Measurements from ENCODE around the gene PPFIA4.
"Not testable (repeated sequence)": the region's sequence is repeated elsewhere in the genome, so short reads cannot be mapped to it uniquely, and the experiment has no call there.

The PPFIA4 gene

DNA sequence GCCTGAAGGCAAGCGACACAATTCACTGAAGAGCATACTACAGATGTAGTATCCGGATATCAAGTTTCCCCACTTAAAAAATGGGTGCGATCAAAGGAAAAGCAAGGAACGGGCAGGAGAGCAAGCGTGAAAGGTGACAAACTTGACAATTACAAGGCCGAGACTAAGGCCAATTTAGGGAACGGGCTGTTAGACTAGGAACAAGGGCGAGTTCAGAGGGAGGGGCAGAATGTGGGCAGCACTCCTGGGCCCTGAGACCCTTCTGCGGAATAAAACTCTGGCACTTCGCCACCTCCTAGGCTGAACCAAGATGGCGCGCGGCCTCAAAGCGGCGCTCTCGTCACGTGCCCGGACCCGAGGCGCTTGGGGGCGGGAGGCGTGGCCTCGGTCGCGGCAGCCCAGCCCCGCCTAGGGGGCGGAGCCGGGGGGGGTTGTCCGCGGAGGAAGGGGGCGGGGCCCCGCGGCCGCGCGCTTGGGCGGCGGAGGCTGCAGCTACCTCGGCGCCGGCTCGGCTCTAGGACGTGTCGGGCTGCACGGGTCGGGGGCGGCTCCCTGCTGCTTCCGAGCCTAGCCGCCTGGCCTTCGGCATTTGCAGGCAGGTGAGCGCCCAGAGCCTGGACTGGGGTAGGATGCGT lies at the start of gene PPFIA4:
TSS of gene PPFIA4 (plus strand) at position 461 of the 635 bp plus-strand sequence. CDS start 12,518 bp downstream, outside the sequence.
- peak; percentile 66 to 85 (median 67) for DNase-seq

DNA sequence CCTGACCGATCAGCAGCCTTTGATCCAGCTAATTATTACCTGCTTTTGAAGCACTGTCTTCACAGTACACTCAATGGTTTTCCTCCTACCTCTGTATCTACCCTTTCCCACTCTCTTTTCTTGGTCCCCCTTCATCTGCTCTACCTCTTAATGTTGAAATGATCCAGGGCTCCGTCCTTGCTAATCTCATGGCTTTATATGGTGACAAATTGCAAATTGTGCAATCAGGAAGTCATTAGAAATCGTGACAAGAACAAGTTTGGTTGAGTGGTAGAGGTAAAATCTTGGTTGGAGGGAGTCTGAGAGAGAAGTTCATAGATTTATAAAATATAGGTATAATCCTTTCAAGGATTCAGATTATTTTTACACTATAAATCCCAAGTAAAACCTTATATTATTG lies 49.7 kb upstream of the PPFIA4 start:
- DNase-seq = no peak

DNA sequence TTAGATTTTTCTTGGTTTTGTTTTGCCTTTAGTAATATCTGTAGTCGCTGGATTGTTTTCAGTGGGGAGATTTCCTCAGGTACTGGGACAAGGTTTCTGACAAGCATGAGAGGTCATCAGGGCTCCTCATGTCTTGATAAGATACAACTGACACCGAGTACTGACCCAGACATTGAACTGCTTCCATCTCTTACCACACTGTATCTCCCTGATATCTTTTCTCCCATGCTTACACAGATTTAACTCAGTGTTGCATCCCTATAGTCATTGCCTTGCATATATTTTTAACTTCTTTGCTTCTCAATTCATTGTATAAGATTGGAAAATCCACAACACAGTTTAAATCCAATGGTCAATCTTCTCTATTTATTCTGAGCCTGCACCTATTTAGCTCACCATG lies 46.8 kb upstream of the PPFIA4 start:
- no peak for DNase-seq

DNA sequence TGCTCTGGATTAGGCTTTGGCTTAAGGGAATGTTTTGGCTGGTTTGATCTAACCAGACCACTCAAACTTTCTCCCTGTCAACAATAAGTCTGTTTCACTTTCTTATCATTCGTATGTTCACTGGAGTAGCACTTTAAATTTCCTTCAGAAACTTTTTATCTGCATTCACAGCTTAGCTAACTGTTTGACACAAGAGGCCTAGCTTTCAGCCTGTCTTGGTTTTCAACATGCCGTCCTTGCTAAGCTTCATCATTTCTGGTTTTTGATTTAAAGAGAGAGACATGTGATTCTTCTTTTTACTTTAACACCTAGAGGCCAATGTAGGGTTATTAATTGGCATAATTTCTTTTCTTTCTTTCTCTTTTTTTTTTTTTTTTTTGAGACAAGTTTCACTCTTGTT lies 44.4 kb upstream of the PPFIA4 start:
- no peak for DNase-seq

DNA sequence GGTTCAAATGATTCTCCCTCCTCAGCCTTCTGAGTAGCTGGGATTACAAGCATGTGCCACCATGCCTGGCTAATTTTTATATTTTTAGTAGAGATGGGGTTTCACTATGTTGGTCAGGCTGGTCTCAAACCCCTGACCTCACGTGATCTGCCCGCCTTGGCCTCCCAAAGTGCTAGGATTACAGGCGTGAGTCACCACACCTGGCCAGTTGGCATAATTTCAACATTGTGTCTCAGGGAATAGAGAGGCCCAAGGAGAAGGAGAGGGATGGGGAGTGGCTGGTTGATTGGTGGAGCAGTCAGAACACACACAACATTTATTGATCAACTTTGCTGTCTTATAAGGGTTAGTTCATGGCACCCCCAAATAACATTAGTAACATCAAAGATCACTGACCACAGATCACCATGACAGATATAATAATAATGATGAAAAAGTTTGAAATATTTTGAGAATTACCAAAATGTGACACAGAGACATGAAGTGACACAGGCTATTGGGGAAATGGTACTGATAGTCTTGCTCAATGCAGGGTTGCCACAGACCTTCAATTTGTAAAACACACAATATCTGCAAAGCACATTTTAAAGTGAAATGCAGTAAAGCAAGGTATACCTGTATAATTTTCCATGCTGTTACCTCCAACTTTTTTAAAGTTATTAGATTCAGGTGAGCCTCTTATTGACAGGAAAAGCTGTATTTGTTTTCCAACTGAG lies 43.4 kb upstream of the PPFIA4 start:
- DNase-seq = no peak

DNA sequence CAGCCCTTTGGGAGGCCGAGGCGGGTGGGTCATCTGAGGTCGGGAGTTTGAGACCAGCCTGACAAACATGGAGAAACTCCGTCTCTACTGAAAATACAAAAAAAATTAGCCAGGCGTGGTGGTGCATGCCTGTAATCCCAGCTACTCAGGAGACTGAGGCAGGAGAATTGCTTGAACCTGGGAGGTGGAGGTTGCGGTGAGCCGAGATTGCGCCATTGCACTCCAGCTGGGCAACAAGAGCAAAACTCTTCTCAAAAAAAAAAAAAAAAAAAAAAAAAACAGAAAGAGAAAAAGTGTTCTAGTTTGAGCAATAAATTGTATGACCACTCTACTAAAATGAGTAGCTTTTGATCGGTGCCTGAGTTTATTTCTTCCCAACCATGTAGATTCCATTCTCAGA lies 40.2 kb upstream of the PPFIA4 start:
- DNase-seq = not testable (repeated sequence)

DNA sequence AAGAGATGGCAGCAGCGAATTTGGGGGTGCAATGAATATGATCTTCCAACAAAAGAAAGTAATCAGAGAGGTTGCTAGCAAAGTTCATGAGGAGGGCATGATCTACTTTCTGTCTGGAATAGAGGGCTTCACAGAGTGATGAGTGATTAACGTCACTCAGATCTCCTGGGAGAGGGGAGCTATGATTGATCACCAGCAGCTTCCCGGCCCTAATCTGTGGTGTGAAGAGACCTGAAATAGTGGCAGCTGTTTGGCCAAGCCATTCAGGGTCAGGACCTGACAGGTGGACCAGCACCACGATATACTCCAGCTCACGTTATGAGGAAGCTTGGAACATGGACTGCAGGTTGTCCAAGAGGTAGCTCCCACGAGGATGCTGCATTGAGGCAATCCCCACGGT lies 39.0 kb upstream of the PPFIA4 start:
- DNase-seq = no peak

DNA sequence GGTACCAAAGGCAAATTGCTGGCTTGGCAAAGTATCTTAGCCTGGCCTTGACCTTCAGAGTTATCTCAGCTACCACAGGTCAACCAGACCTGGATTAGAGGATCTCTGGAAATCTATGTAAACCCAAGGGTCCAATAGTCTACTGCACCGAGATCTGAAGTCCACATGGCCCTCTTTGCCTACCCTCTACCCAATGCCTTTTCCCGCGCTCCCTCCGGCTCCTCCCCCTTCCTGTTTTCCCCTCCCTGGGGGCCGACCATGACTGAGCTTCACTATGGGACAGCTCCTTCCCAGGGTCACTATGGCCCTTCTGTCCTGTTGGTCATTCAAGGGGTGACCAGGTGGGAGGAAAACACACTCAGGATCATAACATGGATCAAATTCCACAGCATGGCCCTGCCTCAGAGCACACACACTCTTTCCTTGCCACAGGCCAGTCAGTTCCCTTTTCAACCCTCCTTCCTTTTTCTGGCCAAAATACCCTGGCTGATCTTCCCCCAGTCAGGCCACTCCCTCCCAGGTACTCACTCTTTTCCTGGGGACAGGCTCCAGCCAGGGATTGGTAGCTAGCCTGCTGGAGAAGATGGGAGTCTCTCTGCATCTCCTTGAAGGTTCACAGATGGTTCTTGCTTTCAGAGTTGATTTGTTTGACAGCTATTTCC lies 38.2 kb upstream of the PPFIA4 start:
- DNase-seq = no peak

DNA sequence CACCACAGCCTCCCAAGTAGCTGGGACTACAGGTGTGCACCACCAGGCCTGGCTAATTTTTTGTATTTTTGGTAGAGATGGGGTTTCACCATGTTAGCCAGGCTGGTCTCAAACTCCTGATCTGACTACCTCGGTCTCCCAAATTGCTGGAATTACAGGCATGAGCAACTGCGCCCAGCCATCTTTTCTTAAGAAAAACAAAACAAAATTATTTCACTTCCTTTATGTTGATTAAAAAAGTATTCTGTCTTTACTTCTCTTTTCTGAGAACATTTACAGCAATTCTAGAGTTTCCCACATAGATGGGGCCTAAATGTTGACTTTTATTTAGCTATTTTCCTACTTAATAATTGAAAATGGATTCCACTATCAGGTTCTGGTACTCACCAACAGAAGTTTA lies 36.4 kb upstream of the PPFIA4 start:
- no peak for DNase-seq

DNA sequence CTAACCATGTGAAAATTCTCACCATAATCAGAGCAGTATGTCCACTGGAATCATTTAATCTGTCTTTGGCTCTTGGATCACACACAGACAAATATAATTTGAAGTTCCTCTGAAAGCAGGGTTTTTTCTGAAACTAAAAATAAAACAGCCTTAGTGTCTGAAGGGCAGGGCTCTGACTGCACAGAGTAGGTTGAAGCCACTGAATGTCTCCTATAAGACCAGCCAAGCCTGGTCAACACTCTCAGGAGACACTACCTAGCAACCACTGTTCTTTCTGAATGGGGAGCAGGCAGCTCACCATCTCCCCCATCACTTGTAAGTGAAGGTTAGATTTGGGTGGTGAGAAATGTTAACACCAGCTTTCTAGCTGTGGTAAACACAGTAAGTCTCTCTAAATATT lies 35.2 kb upstream of the PPFIA4 start:
- DNase-seq = no peak

DNA sequence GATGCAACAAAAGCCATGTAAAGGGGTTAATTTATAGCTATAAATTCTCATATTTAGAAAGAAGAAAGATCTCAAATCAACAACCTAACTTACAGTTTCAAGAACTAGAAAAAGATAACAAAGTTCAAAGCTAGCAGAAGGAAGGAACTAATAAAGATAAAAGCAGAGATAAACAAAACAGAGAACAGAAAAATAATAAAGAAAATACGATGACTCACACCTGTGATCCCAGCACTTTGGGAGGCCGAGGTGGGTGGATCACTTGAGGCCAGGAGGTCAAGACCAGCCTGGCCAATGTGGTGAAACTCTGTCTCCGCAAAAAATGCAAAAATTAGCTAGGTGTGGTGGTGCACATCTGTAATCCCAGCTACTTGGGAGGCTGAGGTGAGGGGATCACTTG lies 31.5 kb upstream of the PPFIA4 start:
- DNase-seq = no peak

DNA sequence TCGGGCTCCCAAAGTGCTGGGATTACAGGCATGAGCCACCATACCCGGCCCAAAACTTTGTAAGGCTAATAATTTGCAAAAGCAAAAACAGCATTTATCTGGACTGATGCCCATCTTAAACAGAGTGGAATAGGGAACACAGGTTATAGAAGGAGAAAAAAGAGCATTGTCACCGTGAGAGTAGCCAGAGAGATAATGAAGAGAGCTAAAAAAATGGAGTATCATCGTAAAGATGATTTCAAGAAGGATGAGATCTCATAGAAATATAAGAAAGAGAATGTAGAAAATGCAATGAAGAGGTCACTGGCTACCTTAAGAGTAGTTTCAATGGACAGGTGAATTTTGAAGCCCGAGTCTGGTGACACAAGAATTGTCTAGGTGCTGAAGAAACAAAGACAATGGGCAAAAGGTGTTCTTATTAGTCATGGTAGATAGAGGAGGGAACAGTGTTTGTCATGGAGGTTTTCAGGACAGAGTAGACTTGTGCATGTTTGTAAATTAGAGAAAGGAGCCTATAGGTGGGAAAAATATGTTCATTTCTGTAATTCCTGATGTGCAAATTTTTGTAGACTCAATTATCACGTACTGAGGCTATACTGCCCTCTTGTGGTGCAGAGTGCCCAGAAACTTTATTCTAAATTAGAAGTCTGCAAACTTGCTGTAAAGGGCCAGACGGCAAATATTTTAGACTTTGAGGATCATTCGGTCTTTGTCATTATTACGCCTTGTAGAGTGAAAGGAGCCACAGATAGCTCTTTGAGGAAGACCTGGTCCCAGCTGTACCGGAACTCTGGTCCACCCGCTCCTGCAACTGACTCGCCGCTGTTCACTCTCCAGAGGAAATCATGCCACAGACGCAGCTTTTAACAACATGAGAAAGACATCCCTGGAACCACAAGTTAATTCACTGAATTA lies 27.2 kb upstream of the PPFIA4 start:
- DNase-seq = peak in 3 of 4 experiments; percentile 4 to 37 (median 37)

DNA sequence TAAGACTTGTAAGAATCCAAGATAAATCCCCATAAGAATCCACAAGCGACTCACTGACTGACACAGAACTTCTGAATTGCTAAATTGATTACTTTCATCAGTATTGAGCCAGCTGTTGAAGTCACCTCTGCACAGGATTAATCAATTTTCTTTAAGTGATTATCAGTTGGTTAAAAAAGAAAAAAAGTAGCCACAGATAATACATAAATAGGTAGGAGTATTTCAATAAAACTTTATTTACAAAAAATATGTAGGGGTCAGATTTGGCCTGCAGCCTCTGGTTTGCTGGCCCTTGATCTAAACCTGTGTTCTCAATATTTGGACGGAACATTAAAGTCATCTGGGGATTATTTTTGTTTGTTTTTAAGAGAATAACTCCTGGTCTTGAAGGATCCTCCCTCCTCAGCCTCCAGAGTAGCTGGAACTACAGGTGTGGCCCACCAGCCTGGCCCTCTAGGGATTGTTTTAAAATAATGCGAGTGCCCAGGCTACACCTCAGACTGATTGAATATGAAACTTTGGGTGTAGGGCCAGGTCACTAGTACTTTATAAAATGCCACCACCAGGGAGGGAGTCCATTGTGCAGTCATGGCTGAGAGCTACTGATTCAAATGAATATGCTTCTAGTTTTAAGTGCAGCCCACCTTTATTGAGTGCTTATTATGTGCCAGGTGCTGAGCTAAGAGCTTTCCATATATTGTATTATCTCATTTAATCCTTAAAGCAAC lies 25.9 kb upstream of the PPFIA4 start:
- DNase-seq = no peak

DNA sequence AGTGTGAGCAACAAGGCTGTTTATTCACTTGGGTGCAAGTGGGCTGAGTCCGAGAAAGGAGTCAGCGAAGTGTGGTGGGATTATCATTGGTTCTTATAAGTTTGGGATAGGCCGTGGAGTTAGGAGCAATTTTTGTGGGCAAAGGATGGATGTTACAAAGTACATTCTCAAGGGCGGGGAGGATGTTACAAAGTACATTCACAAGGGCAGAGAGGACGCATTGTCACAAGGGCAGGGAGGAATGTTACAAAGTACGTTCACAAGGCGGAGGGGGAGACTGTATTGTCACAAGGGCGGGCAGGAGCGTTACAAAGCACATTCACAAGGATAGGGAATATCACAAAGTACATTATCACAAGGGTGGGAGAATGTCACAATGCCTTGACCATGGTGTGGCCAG lies 24.3 kb upstream of the PPFIA4 start:
- no peak for DNase-seq

DNA sequence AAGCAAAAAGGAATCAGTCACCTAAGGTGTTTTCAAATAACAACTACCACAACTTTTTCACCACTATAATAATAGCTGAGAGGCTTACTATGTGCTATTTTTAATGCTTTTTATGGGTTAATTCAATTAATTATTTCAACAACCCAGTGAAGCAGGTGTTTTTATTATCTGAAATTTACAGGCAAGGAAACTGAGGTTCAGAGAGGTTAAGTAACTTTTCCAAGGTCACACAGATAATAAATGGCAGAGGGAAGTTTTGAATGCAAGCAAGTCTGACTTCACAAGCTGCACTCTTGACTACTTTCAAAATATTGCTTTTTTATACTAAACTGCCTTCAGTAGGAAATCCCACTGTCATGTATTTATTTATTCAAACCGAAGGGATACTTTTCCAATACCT lies 23.3 kb upstream of the PPFIA4 start:
- DNase-seq = no peak

DNA sequence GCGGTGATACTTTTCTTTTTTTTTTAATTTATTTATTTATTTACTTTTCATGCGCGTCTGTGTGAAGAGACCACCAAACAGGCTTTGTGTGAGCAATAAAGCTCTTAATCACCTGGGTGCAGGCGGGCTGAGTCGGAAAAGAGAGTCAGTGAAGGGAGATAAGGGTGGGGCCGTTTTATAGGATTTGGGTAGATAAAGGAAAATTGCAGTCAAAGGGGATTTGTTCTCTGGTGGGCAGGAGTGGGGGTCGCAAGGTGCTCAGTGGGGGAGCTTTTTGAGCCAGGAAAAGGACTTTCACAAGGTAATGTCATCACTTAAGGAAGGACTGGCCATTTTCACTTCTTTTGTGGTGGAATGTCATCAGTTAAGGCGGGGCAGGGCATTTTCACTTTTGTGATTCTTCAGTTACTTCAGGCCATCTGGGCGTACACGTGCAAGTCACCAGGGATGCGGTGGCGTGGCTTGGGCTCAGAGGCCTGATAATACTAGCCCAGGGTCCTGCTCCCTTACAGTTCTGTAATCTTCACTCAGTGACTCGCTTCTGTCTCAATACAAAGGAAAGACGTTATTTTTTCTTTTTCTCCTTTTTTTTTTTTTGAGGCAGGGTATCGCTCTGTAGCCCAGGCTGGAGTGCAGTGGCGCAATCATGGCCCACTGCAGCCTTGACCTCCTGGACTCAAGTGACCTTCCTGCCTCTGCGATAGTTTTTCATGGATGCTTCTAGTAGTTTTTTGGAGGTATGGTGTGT lies 20.7 kb upstream of the PPFIA4 start:
- not testable (repeated sequence) for DNase-seq

DNA sequence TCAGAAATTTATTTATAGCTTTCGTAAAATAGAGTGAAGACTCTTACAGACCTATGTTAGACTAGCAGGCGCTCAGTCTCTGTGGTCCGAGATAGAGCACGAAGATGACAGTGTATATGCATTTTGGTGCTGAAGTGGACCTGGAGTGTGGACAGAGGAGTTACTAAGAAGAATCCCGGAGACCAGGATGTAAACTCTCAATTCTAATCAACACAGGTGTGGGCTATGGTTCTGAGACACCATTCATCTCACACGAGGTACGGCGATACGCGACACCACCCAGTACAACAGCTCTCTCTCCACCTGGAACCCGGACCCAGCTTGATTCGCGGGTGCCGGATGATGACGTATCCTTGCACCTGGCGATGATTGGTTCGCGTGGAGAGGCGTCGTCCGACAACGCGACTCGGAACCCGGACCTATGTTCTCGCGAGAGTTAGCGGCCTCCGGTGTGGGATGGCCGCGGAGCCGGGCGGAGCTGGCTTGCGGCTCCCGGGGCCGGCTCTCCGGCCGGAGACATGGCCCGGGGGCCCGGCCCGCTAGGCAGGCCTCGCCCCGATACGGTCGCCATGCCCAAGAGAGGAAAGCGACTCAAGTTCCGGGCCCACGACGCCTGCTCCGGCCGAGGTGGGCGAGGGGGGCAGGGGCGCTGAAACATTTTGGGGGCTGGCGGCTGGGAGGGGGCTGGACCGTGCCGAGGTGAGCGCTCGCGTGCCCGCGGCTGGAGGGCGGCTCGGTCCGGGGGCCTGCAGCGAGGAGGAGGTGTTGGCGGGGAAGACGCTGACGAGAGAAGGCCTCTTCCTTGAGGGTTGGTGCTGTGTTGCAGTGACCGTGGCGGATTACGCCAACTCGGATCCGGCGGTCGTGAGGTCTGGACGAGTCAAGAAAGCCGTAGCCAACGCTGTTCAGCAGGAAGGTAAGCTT lies 19.1 kb upstream of the PPFIA4 start, which contains the start of gene TMEM183A:
TSS of gene TMEM183A (plus strand) at position 427 of the 924 bp plus-strand sequence. CDS start at position 519, 92 bp downstream.
- peak; percentile 74 to 87 (median 83) for DNase-seq

DNA sequence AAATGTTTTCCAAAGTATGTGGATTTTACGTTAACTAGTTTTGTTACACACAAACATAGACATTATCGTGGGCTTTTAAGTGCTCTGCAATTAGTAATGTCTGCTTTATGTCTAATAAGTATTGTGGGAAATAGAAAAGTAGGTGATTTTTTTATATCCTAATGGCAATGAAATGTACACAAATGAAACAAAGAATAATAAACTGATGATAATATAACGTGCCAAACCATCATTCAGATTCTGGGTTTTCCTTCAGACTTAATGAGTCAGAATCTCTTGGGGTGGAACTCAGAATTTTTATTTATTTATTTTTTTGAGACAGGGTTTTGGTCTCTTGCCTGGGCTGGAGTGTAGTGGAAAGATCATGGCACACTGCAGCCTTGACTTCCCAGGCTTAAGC lies 17.1 kb upstream of the PPFIA4 start:
- DNase-seq = no peak

DNA sequence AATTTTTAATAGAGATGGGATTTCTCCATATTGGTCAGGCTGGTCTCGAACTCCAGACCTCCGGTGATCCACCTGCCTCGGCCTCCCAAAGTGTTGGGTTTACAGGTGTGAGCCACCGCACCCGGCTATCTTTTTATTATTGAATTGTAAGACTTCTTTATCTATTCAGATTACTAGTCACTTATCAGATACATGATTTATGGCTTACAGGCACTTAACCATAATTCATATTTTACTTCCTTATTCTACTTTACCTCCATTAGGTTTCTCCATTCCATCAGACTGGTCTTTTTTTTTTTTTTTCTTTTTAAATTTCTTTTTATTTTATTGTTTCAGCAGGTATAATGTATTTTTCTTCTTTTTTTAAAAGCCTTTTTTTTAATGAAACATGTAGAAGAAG lies 14.7 kb upstream of the PPFIA4 start:
- no peak for DNase-seq

DNA sequence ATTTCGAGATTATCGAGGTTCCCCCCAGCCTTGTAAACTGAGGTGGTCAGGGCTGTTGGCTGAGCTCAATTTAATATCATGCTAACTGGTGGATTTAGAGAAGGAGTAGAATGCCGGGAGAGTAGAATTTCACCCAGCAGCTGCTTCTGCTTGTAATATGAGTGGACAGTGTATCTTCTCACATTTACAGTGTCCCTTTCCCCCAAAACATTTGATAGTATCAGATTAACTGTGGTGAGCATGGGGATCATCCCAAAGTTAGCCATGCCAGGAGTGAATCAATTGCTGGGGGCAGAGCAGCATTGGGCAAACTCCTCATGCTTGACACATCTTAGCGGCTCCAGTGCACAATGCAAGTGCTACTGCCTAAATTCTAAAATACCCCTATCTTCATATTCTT lies 9.2 kb upstream of the PPFIA4 start:
- no peak for DNase-seq
